HG02678 (cell line): ENCODE measurements around the gene ELL3.
"Not testable (repeated sequence)": the region's sequence is repeated elsewhere in the genome, so short reads cannot be mapped to it uniquely, and the experiment has no call there.

Source experiments
- ATAC-seq: cut with Tn5 transposase; IDR thresholded peaks from one replicate; pipeline ENCODE4 v1.9.1; 2021; ENCODE audit warnings: mild to moderate bottlenecking, moderate library complexity; ENCODE audit not compliant: unreplicated experiment

The ELL3 gene

DNA sequence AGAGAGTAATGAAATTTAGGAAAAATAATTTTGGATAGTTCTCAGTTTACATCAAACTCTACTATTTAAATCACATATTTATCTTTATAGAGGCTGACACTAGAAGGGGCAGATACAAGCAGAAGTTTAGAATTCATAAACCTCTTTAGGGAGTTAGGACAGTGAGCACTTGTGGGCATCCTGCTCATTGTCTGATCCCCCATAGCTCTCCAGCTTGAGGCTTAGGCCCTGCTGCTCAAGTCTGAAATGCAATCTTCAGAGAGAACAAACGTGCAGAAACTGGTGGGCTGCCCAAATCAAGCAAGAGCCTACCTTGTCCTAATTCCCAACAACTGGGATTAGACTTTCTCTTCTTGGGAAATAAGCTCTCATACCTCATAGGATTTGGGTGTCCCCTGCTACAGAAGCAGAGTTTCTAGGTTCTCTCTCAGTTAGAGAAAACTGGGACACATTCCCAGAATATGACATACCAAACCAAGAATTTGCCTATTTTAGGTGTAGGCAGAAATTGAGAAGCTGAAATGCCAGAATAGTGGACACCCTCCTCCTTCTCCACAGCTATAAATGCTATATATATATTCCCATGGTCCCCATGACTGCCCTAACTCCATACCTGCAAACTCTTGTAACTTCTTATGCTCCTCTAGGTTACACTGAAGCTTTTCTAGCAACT lies 48.6 kb downstream of the ELL3 start:
- ATAC-seq, result not testable (repeated sequence)

DNA sequence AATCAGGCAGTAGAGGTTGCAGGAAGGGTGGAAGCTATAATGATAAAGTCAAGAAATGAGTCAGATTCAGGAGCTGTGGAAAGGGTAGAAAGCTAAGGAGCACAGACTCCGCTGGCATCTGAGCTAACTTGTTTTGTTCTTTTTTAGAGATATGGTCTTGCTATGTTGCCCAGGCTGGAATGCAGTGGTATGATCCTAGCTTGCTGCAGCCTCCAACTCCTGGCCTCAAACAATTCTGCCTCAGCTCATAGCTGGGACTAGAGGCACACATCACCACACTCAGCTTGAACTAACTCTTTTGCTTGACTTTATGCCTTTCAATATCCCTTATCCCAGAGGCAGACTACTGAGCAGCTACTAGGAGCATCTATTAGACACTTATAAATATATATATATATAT lies 50.5 kb downstream of the ELL3 start:
- ATAC-seq, result not testable (repeated sequence)

DNA sequence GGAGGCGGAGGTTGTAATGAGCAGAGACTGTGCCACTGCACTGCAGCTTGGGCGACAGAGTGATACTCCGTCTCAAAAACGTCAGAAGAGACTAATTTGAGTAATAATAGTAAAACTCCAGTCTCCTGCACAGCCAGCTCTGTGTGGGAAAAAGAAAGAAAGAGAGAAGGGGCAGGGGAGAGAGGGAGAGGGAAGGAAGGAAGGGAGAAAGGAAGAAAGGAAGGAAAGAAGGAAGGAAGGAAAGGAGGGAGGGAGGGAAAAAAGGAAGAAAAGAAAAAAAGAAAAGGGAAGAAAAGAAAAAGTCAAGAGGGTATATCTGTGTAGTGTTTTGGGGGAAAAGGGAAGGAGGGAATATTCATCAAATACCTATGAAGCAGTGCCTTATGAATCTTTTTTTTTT lies 53.6 kb downstream of the ELL3 start:
- no peak for ATAC-seq
